Ishikawa (cell line): ENCODE results near the gene RIN3.

Experiments used
- CREB1 ChIP-seq: IDR thresholded peaks from 2 replicates; pipeline ENCODE4 v1.6.1; 2012; ENCODE audit warnings: low read depth
- EP300 ChIP-seq: IDR thresholded peaks from 2 replicates; pipeline ENCODE4 v1.6.1; 2012; ENCODE audit warnings: borderline replicate concordance
- RAD21 ChIP-seq: IDR thresholded peaks from 2 replicates; pipeline ENCODE4 v1.6.1; 2012; ENCODE audit warnings: low read depth
- TF ChIP-seq, protein P1 (sequence below): IDR thresholded peaks from 2 replicates; pipeline ENCODE4 v1.6.1; 2012; ENCODE audit warnings: low read depth, mild to moderate bottlenecking
- TF ChIP-seq, protein P2 (sequence below): IDR thresholded peaks from 2 replicates; pipeline ENCODE4 v1.6.1; 2012
- TF ChIP-seq, protein P3 (sequence below): IDR thresholded peaks from 2 replicates; pipeline ENCODE4 v1.6.1; 2012

DNA sequence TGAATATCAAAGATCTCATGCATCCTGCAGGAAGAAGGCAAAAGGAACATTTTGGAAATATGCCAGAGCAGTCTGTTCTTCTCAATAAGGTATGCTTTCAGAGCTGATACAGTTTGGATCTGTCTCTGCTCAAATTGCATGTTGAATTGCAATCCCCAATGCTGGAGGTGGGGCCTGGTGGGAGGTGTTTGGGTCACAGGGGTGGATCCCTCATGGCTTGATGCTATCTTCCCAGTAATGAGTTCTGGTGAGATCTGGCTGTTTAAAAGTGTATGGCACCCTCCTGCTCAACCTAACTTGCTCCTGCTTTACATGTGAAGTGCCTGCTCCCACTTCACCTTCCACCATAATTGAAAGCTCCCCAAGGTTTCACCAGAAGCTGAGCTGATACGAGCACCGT, 76.6 kb downstream of the RIN3 start:
- TF ChIP-seq, protein P1, sequence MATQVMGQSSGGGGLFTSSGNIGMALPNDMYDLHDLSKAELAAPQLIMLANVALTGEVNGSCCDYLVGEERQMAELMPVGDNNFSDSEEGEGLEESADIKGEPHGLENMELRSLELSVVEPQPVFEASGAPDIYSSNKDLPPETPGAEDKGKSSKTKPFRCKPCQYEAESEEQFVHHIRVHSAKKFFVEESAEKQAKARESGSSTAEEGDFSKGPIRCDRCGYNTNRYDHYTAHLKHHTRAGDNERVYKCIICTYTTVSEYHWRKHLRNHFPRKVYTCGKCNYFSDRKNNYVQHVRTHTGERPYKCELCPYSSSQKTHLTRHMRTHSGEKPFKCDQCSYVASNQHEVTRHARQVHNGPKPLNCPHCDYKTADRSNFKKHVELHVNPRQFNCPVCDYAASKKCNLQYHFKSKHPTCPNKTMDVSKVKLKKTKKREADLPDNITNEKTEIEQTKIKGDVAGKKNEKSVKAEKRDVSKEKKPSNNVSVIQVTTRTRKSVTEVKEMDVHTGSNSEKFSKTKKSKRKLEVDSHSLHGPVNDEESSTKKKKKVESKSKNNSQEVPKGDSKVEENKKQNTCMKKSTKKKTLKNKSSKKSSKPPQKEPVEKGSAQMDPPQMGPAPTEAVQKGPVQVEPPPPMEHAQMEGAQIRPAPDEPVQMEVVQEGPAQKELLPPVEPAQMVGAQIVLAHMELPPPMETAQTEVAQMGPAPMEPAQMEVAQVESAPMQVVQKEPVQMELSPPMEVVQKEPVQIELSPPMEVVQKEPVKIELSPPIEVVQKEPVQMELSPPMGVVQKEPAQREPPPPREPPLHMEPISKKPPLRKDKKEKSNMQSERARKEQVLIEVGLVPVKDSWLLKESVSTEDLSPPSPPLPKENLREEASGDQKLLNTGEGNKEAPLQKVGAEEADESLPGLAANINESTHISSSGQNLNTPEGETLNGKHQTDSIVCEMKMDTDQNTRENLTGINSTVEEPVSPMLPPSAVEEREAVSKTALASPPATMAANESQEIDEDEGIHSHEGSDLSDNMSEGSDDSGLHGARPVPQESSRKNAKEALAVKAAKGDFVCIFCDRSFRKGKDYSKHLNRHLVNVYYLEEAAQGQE = no peak
- TF ChIP-seq, protein P2, sequence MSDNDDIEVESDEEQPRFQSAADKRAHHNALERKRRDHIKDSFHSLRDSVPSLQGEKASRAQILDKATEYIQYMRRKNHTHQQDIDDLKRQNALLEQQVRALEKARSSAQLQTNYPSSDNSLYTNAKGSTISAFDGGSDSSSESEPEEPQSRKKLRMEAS = no peak
- TF ChIP-seq EP300 = no peak
- no peak for TF ChIP-seq RAD21
- TF ChIP-seq, protein P3, sequence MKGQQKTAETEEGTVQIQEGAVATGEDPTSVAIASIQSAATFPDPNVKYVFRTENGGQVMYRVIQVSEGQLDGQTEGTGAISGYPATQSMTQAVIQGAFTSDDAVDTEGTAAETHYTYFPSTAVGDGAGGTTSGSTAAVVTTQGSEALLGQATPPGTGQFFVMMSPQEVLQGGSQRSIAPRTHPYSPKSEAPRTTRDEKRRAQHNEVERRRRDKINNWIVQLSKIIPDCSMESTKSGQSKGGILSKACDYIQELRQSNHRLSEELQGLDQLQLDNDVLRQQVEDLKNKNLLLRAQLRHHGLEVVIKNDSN = no peak
- TF ChIP-seq CREB1 = no peak
